CD4-positive, CD25-positive, alpha-beta regulatory T cell (primary cell): ENCODE measurements around the gene MED28. TPM values are rescaled to one million over a fixed set of nuclear protein-coding genes. Genes with fewer than 3 reads are reported as not detected.

ENCODE experiments used
- ATAC-seq, 2 donors: fragments of 150-1000 bp; cut with Tn5 transposase; one replicate each; pipeline ENCODE4 v1.10.0; 2021; ENCODE audit warnings: low read depth in 2 of 2, moderate number of reproducible peaks in 2 of 2, moderate library complexity in 1 of 2
- DNase-seq, 3 donors: peaks; one replicate each; pipeline versions ENCODE4 v3.0.0 to v3.0.0-alpha.2; 2012 to 2022; ENCODE audit warnings: mixed read lengths in 1 of 3
- H3K27ac ChIP-seq: one replicate; pipeline ENCODE4 v1.7.0; 2013; ENCODE audit warnings: mild to moderate bottlenecking, low read length; ENCODE audit not compliant: insufficient read depth, poor library complexity, severe bottlenecking
- H3K27me3 ChIP-seq: one replicate; pipeline ENCODE4 v1.7.0; 2013; ENCODE audit warnings: low read length; ENCODE audit not compliant: control insufficient read depth, insufficient read depth
- H3K36me3 ChIP-seq: one replicate; pipeline ENCODE4 v1.7.0; 2013; ENCODE audit warnings: mild to moderate bottlenecking, low read length, moderate library complexity; ENCODE audit not compliant: control insufficient read depth, insufficient read depth
- H3K4me1 ChIP-seq: 2 replicates; pipeline ENCODE4 v1.7.0; 2013; ENCODE audit warnings: mild to moderate bottlenecking, low read length; ENCODE audit not compliant: insufficient read depth, control insufficient read depth, poor library complexity, severe bottlenecking
- H3K4me3 ChIP-seq: one replicate; pipeline ENCODE4 v1.7.0; 2013; ENCODE audit warnings: low read depth, mild to moderate bottlenecking, low read length, moderate library complexity
- H3K9me3 ChIP-seq, 2 experiments: 1 replicate in 1 of 2; 2 replicates in 1 of 2; pipeline ENCODE4 v1.7.0; 2013; ENCODE audit warnings: low read length in 2 of 2, mild to moderate bottlenecking in 1 of 2, moderate library complexity in 1 of 2; ENCODE audit not compliant: control insufficient read depth in 2 of 2
- H3K27ac Mint-ChIP-seq, 3 donors: one replicate each; pipeline ENCODE4 v1.8.0; 2020 to 2022; ENCODE audit warnings: mild to moderate bottlenecking in 3 of 3, mixed read lengths in 3 of 3, moderate library complexity in 2 of 3
- H3K27me3 Mint-ChIP-seq: one replicate; pipeline ENCODE4 v1.8.0; 2022; ENCODE audit warnings: mild to moderate bottlenecking, mixed read lengths
- H3K36me3 Mint-ChIP-seq: one replicate; pipeline ENCODE4 v1.8.0; 2020; ENCODE audit warnings: mixed read lengths
- H3K4me1 Mint-ChIP-seq, 4 donors: one replicate each; pipeline ENCODE4 v1.8.0; 2020 to 2022; ENCODE audit warnings: mixed read lengths in 4 of 4, mild to moderate bottlenecking in 1 of 4
- H3K4me3 Mint-ChIP-seq, 4 donors: one replicate each; pipeline ENCODE4 v1.8.0; 2020 to 2022; ENCODE audit warnings: mild to moderate bottlenecking in 4 of 4, mixed read lengths in 4 of 4, moderate library complexity in 3 of 4
- H3K9me3 Mint-ChIP-seq, 7 donors: one replicate each; pipeline ENCODE4 v1.8.0; 2020 to 2022; ENCODE audit warnings: mixed read lengths in 7 of 7, mild to moderate bottlenecking in 3 of 7, moderate library complexity in 2 of 7
- polyA plus RNA-seq, 4 donors: library from polyadenylated mRNA; unstranded; fragments of 300-500 nt; fragmentation: Illumina TruSeq; gene quantifications; one replicate each; pipeline ENCODE4 v1.2.3, GENCODE V29; 2021
- total RNA-seq: library from RNA; stranded (reverse); gene quantifications from one replicate; pipeline ENCODE4 v1.2.3, GENCODE V29; 2022

MED28 gene
- total and polyA plus RNA-seq, 5 donors from 2014 or later, result 32.8 to 61.6 (median 45.4) TPM

GRCh38 chr4:17578482-17578891, 36.0 kb upstream of the MED28 start:
- peaks cover 15% of the 10 kb centered on the region for H3K36me3 Mint-ChIP-seq

GRCh38 chr4:17580969-17581368, 33.5 kb upstream of the MED28 start:
- peak overlapping the region in 1 of 3 donors; percentile 60 for H3K27ac Mint-ChIP-seq
- ATAC-seq, result no peak
- peaks cover 5 to 30% (median 24%) of the 10 kb centered on the region in 4 donors for H3K4me1 Mint-ChIP-seq
- H3K9me3 Mint-ChIP-seq, result no peaks in the 10 kb centered on the region
- Histone ChIP-seq H3K27me3 (no peaks in the 10 kb centered on the region), H3K4me3 (no peak overlapping the region), H3K36me3 (peaks cover 46% of the 10 kb centered on the region), H3K9me3 (no peaks in the 10 kb centered on the region), H3K27ac (no peak overlapping the region), H3K4me1 (peaks cover 23% of the 10 kb centered on the region)
- H3K27me3 Mint-ChIP-seq, result peaks cover 6% of the 10 kb centered on the region
- no peak for DNase-seq
- peaks cover 36% of the 10 kb centered on the region for H3K36me3 Mint-ChIP-seq
- H3K4me3 Mint-ChIP-seq, result peak overlapping the region in 2 of 4 donors; percentile 31 to 62

More at GRCh38 chr4:17578482-17578891, 36.0 kb upstream of the MED28 start:
- ATAC-seq, result no peak
- no peaks in the 10 kb centered on the region for H3K27me3 ChIP-seq
- no peaks in the 10 kb centered on the region for H3K9me3 ChIP-seq
- peaks cover 21% of the 10 kb centered on the region for H3K36me3 ChIP-seq
- Mint-ChIP-seq H3K4me3 (peak overlapping the region; percentile 91 to 99 (median 94)), H3K27ac (peak overlapping the region; percentile 96 to 100 (median 98)), H3K9me3 (no peaks in the 10 kb centered on the region), H3K27me3 (peaks cover 6% of the 10 kb centered on the region), H3K4me1 (peaks cover 5 to 30% (median 23%) of the 10 kb centered on the region in 4 donors)
- peaks cover 23% of the 10 kb centered on the region for H3K4me1 ChIP-seq
- peak overlapping the region; percentile 94 for H3K4me3 ChIP-seq
- H3K27ac ChIP-seq, result peak overlapping the region; percentile 97
- peak in 2 of 3 donors; percentile 19 to 59 for DNase-seq

GRCh38 chr4:17583276-17583675, 31.2 kb upstream of the MED28 start:
- H3K27ac Mint-ChIP-seq, result no peak overlapping the region
- Histone ChIP-seq H3K27ac (no peak overlapping the region), H3K4me1 (peaks cover 15% of the 10 kb centered on the region), H3K4me3 (no peak overlapping the region), H3K9me3 (no peaks in the 10 kb centered on the region), H3K36me3 (peaks cover 66% of the 10 kb centered on the region), H3K27me3 (no peaks in the 10 kb centered on the region)
- H3K4me3 Mint-ChIP-seq, result peak overlapping the region in 1 of 4 donors; percentile 41
- H3K9me3 Mint-ChIP-seq, result no peaks in the 10 kb centered on the region
- ATAC-seq (no peak), DNase-seq (no peak)
- H3K27me3 Mint-ChIP-seq, result peaks cover under 1% of the 10 kb centered on the region
- peaks cover 45% of the 10 kb centered on the region for H3K36me3 Mint-ChIP-seq
- peaks cover 10 to 25% (median 19%) of the 10 kb centered on the region in 4 donors for H3K4me1 Mint-ChIP-seq

GRCh38 chr4:17583941-17584340, 30.5 kb upstream of the MED28 start:
- peaks cover 6 to 19% (median 12%) of the 10 kb centered on the region in 4 donors for H3K4me1 Mint-ChIP-seq
- H3K4me3 Mint-ChIP-seq, result peak overlapping the region in 1 of 4 donors; percentile 41
- H3K27ac Mint-ChIP-seq, result no peak overlapping the region
- Histone ChIP-seq H3K4me1 (peaks cover 8% of the 10 kb centered on the region), H3K27me3 (no peaks in the 10 kb centered on the region), H3K4me3 (no peak overlapping the region), H3K36me3 (peaks cover 71% of the 10 kb centered on the region), H3K27ac (no peak overlapping the region), H3K9me3 (no peaks in the 10 kb centered on the region)
- DNase-seq (no peak), ATAC-seq (no peak)
- H3K27me3 Mint-ChIP-seq, result no peaks in the 10 kb centered on the region
- no peaks in the 10 kb centered on the region for H3K9me3 Mint-ChIP-seq
- peaks cover 45% of the 10 kb centered on the region for H3K36me3 Mint-ChIP-seq

GRCh38 chr4:17584521-17585213, 29.8 kb upstream of the MED28 start:
- no peaks in the 10 kb centered on the region for H3K9me3 ChIP-seq
- H3K4me3 ChIP-seq, result no peak overlapping the region
- H3K36me3 ChIP-seq, result peaks cover 78% of the 10 kb centered on the region
- no peak for ATAC-seq
- H3K27me3 ChIP-seq, result no peaks in the 10 kb centered on the region
- H3K4me3 Mint-ChIP-seq, result no peak overlapping the region
- H3K4me1 ChIP-seq, result peaks cover under 1% of the 10 kb centered on the region
- H3K4me1 Mint-ChIP-seq, result peaks cover 0 to 18% (median 10%) of the 10 kb centered on the region in 4 donors
- H3K27ac Mint-ChIP-seq, result peak overlapping the region in 1 of 3 donors; percentile 40
- no peak overlapping the region for H3K27ac ChIP-seq
- no peaks in the 10 kb centered on the region for H3K9me3 Mint-ChIP-seq
- DNase-seq, result no peak
- peaks cover 50% of the 10 kb centered on the region for H3K36me3 Mint-ChIP-seq
- no peaks in the 10 kb centered on the region for H3K27me3 Mint-ChIP-seq

GRCh38 chr4:17587094-17587822, 27.2 kb upstream of the MED28 start:
- Mint-ChIP-seq H3K36me3 (peaks cover 45% of the 10 kb centered on the region), H3K27ac (no peak overlapping the region), H3K4me3 (no peak overlapping the region), H3K9me3 (no peaks in the 10 kb centered on the region), H3K4me1 (peaks cover 4 to 14% (median 10%) of the 10 kb centered on the region in 4 donors), H3K27me3 (no peaks in the 10 kb centered on the region)
- Histone ChIP-seq H3K4me1 (no peaks in the 10 kb centered on the region), H3K27me3 (no peaks in the 10 kb centered on the region), H3K9me3 (no peaks in the 10 kb centered on the region), H3K4me3 (no peak overlapping the region), H3K36me3 (peaks cover 91% of the 10 kb centered on the region), H3K27ac (no peak overlapping the region)
- ATAC-seq, result no peak
- DNase-seq, result no peak

- no peak for DNase-seq
These were observed 25.1 kb upstream of the MED28 start for GRCh38 chr4:17589355-17589754.

More at GRCh38 chr4:17589355-17589754, 25.1 kb upstream of the MED28 start:
- no peaks in the 10 kb centered on the region for H3K4me1 ChIP-seq
- ATAC-seq, result no peak
- H3K36me3 ChIP-seq, result peaks cover 83% of the 10 kb centered on the region
- H3K4me3 ChIP-seq, result no peak overlapping the region
- Mint-ChIP-seq H3K9me3 (no peaks in the 10 kb centered on the region), H3K4me1 (peaks cover 7 to 16% (median 10%) of the 10 kb centered on the region in 4 donors), H3K27me3 (no peaks in the 10 kb centered on the region), H3K27ac (no peak overlapping the region), H3K36me3 (peaks cover 46% of the 10 kb centered on the region), H3K4me3 (no peak overlapping the region)
- no peaks in the 10 kb centered on the region for H3K27me3 ChIP-seq
- H3K27ac ChIP-seq, result no peak overlapping the region
- H3K9me3 ChIP-seq, result no peaks in the 10 kb centered on the region
